ENCODE results near the gene MGMT. TPM values are rescaled to one million over a fixed set of nuclear protein-coding genes. Genes with fewer than 3 reads are reported as not detected.

The MGMT gene
- polyA plus RNA-seq, 2 donors: 8.6 to 13.0 TPM

DNA sequence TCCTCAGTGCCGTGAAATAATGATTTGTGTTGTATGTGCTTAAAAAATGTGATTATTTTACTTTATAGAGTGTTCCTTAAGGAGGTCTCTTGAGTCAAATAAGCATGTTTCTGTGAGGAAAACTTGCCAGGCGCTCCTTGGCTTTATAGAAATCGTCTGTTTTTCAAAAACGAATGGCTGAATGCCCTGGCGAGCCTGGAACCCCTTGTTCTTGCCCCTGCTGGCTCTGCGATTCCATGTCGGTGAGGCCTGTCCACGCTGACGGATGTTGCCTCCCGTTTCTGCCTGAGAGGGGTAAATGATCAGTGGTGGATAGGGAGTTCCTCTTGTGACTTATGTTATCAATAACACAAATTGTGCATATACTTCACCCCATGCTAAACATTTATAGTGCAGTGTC lies 75.5 kb downstream of the MGMT start:
- Histone ChIP-seq H3K27ac (ENCODE audit: low read depth in 2 of 2, low read length in 1 of 2) (no peak overlapping the region), H3K9me3 (ENCODE audit: control insufficient read depth in 2 of 2, insufficient read depth in 1 of 2, low read depth in 1 of 2, low read length in 1 of 2) (no peaks in the 10 kb centered on the region), H3K36me3 (ENCODE audit: control insufficient read depth in 2 of 2, insufficient read depth in 2 of 2, low read length in 1 of 2) (no peaks in the 10 kb centered on the region), H3K4me3 (ENCODE audit: low read depth in 1 of 2, low read length in 2 of 2) (no peak overlapping the region), H3K27me3 (ENCODE audit: control insufficient read depth in 1 of 2, insufficient read depth in 2 of 2, low read length in 2 of 2) (no peaks in the 10 kb centered on the region), H3K4me1 (ENCODE audit: control insufficient read depth in 2 of 2, insufficient read depth in 2 of 2, low read length in 1 of 2) (peaks cover 0 to 3% of the 10 kb centered on the region in 2 donors)
- 93 to 96% methylated on average over 10 of the region's 10 CpGs for WGBS, 2 donors

DNA sequence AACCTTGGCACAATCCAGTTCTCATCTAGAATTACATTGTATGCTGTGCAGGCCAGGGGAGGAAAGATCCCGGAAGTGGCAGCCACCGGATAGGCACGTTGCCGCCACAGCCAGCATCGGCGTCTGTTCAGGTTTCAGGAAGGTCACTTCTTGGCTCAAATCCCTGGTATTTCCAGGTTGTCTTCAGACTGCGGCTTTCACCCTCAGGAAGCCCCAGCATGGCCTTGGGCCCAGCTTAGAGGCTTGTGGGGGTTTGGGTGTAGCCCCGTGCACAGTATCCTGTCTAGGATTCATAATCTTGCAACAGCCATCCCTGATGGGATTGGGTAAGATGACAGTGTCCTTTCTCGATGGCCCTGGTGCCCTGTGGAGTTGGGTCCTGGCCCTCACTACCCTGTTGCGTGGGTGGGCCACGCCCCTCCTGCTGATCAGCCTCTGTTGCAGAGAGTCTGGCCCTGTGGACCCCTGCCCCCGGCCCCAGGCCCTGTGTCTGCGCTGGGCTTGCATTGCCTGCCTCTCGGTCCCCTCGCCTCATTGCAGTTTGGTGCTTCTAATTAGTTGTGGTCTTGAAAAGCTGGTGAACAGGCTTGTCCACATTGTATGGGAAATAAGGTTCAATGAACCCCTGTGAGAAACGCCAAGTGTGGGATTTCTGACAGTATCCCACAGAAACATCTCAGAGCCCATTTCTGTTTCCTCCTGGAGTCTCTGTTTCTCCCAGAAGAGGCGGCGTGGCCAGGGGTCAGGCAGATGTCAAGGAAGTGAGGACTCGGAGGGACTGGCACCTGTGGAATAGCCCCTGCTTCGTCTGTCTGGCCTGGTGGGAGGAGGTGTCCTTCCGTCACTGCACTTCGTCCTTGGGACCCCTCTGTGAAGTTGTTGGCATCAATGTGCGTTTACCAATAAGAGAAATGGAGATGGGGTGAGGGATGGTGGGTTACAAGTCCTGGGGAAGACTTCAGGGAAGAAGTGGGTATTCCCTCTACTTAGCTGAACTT lies 77.5 kb downstream of the MGMT start:
- H3K27ac ChIP-seq (ENCODE audit: low read depth in 2 of 2, low read length in 1 of 2): no peak overlapping the region
- no peaks in the 10 kb centered on the region for H3K27me3 ChIP-seq (ENCODE audit: control insufficient read depth in 1 of 2, insufficient read depth in 2 of 2, low read length in 2 of 2)
- H3K9me3 ChIP-seq (ENCODE audit: control insufficient read depth in 2 of 2, insufficient read depth in 1 of 2, low read depth in 1 of 2, low read length in 1 of 2): no peaks in the 10 kb centered on the region
- H3K4me1 ChIP-seq (ENCODE audit: control insufficient read depth in 2 of 2, insufficient read depth in 2 of 2, low read length in 1 of 2): peaks cover 2 to 3% of the 10 kb centered on the region in 2 donors
- no peaks in the 10 kb centered on the region for H3K36me3 ChIP-seq (ENCODE audit: control insufficient read depth in 2 of 2, insufficient read depth in 2 of 2, low read length in 1 of 2)
- H3K4me3 ChIP-seq (ENCODE audit: low read depth in 1 of 2, low read length in 2 of 2): no peak overlapping the region
- WGBS, 2 donors: 90 to 92% methylated on average over 23 of the region's 23 CpGs

DNA sequence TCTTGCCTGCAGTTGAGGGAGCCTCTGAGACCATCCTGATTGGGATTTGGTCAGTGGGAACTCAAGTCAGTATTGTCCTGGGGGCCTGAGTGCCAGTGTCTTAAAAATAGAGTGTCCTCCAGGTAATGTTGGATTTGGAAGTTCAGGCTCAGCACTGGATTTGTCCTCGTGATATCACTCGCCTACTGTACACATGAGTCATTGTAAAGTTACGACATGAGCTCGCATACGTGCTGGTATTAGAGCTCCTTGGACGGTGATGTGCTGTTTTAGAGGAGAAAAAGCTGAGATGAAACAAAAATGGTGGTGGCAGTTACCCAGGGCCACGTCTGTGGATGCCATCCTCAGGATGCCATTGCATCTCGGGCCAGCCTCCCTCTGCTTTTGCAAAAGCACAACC lies 78.2 kb downstream of the MGMT start:
- Histone ChIP-seq H3K4me3 (ENCODE audit: low read depth in 1 of 2, low read length in 2 of 2) (no peak overlapping the region), H3K27me3 (ENCODE audit: control insufficient read depth in 1 of 2, insufficient read depth in 2 of 2, low read length in 2 of 2) (no peaks in the 10 kb centered on the region), H3K9me3 (ENCODE audit: control insufficient read depth in 2 of 2, insufficient read depth in 1 of 2, low read depth in 1 of 2, low read length in 1 of 2) (no peaks in the 10 kb centered on the region), H3K36me3 (ENCODE audit: control insufficient read depth in 2 of 2, insufficient read depth in 2 of 2, low read length in 1 of 2) (no peaks in the 10 kb centered on the region), H3K4me1 (ENCODE audit: control insufficient read depth in 2 of 2, insufficient read depth in 2 of 2, low read length in 1 of 2) (peaks cover 2 to 3% of the 10 kb centered on the region in 2 donors), H3K27ac (ENCODE audit: low read depth in 2 of 2, low read length in 1 of 2) (no peak overlapping the region)
- 89% methylated on average over 8 of the region's 8 CpGs for WGBS, 2 donors

DNA sequence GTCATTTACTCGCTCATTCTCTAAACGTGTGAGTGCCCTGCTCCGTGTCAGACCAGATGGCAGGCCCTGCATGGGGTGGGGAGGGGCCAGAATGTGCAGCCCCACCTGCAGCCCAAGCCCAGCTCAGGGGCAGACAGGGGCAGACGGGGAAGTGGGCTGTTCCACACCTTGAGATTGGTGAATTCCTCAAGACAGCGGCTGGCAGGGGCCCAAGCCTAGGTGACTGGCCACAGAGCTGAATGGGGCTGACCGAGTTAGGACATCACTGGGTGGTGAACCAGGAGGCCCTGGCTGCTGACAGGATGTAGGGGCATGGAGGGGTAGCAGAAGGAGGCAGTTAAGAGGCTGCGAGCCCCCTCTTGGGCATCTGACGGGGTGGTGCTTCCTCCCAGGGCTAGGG lies 79.1 kb downstream of the MGMT start:
- Histone ChIP-seq H3K4me3 (ENCODE audit: low read depth in 1 of 2, low read length in 2 of 2) (no peak overlapping the region), H3K27ac (ENCODE audit: low read depth in 2 of 2, low read length in 1 of 2) (no peak overlapping the region), H3K9me3 (ENCODE audit: control insufficient read depth in 2 of 2, insufficient read depth in 1 of 2, low read depth in 1 of 2, low read length in 1 of 2) (no peaks in the 10 kb centered on the region), H3K27me3 (ENCODE audit: control insufficient read depth in 1 of 2, insufficient read depth in 2 of 2, low read length in 2 of 2) (no peaks in the 10 kb centered on the region), H3K36me3 (ENCODE audit: control insufficient read depth in 2 of 2, insufficient read depth in 2 of 2, low read length in 1 of 2) (no peaks in the 10 kb centered on the region), H3K4me1 (ENCODE audit: control insufficient read depth in 2 of 2, insufficient read depth in 2 of 2, low read length in 1 of 2) (peaks cover 2 to 3% of the 10 kb centered on the region in 2 donors)
- 86 to 91% methylated on average over 8 of the region's 8 CpGs for WGBS, 2 donors

DNA sequence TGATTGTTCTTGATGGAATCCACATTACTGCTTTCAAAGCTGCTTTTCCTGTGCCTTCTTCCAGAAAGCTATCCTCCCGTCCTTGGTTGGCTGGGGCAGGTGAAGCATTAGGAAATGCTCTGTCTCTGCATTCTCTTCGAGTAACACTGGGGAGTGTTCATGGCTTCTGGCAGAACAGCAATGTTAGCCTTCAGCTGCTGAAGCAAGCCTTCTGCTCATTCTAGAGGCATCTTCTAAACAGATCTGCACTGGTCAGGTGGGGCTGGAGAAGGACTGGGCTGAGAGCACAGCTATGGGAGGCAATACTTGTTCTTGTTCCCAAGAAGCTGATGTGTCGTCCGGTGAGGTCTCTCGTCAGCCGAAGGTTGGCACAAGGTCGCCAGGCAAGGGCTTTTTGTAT lies 80.6 kb downstream of the MGMT start:
- Histone ChIP-seq H3K27me3 (ENCODE audit: control insufficient read depth in 1 of 2, insufficient read depth in 2 of 2, low read length in 2 of 2) (no peaks in the 10 kb centered on the region), H3K27ac (ENCODE audit: low read depth in 2 of 2, low read length in 1 of 2) (no peak overlapping the region), H3K9me3 (ENCODE audit: control insufficient read depth in 2 of 2, insufficient read depth in 1 of 2, low read depth in 1 of 2, low read length in 1 of 2) (no peaks in the 10 kb centered on the region), H3K4me1 (ENCODE audit: control insufficient read depth in 2 of 2, insufficient read depth in 2 of 2, low read length in 1 of 2) (peaks cover 2 to 3% of the 10 kb centered on the region in 2 donors), H3K36me3 (ENCODE audit: control insufficient read depth in 2 of 2, insufficient read depth in 2 of 2, low read length in 1 of 2) (no peaks in the 10 kb centered on the region), H3K4me3 (ENCODE audit: low read depth in 1 of 2, low read length in 2 of 2) (no peak overlapping the region)
- WGBS, 2 donors: 72 to 82% methylated on average over 7 of the region's 7 CpGs

DNA sequence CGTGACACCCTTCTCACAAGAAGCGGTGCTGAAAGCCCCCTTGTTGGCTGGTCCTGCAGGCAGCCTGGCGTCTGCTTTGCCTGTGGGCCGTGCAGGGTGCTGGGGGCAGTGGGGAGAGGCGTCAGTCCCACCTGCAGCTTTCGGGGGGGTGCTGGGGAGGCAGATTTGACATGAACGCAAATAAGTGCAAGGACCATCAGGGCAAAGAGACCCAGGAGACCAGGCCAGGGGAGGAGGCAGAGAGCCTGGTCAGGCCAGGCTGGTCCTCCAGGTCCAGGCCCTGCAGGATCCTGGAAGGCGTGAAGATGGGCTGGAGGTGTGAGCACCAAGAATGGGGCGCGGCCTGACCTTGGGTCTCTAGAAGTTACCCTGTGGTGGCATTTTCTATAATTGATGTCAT lies 81.6 kb downstream of the MGMT start:
- Histone ChIP-seq H3K4me1 (ENCODE audit: control insufficient read depth in 2 of 2, insufficient read depth in 2 of 2, low read length in 1 of 2) (peaks cover 2 to 3% of the 10 kb centered on the region in 2 donors), H3K4me3 (ENCODE audit: low read depth in 1 of 2, low read length in 2 of 2) (no peak overlapping the region), H3K36me3 (ENCODE audit: control insufficient read depth in 2 of 2, insufficient read depth in 2 of 2, low read length in 1 of 2) (no peaks in the 10 kb centered on the region), H3K27me3 (ENCODE audit: control insufficient read depth in 1 of 2, insufficient read depth in 2 of 2, low read length in 2 of 2) (no peaks in the 10 kb centered on the region), H3K9me3 (ENCODE audit: control insufficient read depth in 2 of 2, insufficient read depth in 1 of 2, low read depth in 1 of 2, low read length in 1 of 2) (no peaks in the 10 kb centered on the region), H3K27ac (ENCODE audit: low read depth in 2 of 2, low read length in 1 of 2) (no peak overlapping the region)
- 88 to 95% methylated on average over 10 of the region's 10 CpGs for WGBS, 2 donors

DNA sequence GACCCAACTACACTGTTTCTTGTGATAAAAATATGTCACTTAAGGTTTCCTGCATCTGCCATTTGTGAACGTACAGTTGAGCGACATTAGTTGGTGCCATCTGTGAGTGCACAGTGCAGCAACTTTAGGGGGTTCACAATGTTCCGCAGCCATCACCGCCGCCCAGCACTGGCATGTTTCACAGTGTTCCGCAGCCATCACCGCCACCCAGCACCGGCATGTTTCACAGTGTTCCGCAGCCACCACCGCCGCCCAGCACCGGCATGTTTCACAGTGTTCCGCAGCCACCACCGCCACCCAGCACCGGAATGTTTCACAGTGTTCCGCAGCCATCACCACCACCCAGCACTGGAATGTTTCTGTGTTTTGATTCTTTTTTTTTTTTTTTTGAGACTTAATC lies 83.0 kb downstream of the MGMT start:
- peaks cover 0 to 2% of the 10 kb centered on the region in 2 donors for H3K36me3 ChIP-seq (ENCODE audit: control insufficient read depth in 2 of 2, insufficient read depth in 2 of 2, low read length in 1 of 2)
- H3K4me1 ChIP-seq (ENCODE audit: control insufficient read depth in 2 of 2, insufficient read depth in 2 of 2, low read length in 1 of 2): peaks cover 0 to 2% of the 10 kb centered on the region in 2 donors
- no peaks in the 10 kb centered on the region for H3K27me3 ChIP-seq (ENCODE audit: control insufficient read depth in 1 of 2, insufficient read depth in 2 of 2, low read length in 2 of 2)
- H3K27ac ChIP-seq (ENCODE audit: low read depth in 2 of 2, low read length in 1 of 2): no peak overlapping the region
- H3K9me3 ChIP-seq (ENCODE audit: control insufficient read depth in 2 of 2, insufficient read depth in 1 of 2, low read depth in 1 of 2, low read length in 1 of 2): no peaks in the 10 kb centered on the region
- H3K4me3 ChIP-seq (ENCODE audit: low read depth in 1 of 2, low read length in 2 of 2): no peak overlapping the region
- WGBS, 2 donors: 98 to 99% methylated on average over 16 of the region's 16 CpGs

DNA sequence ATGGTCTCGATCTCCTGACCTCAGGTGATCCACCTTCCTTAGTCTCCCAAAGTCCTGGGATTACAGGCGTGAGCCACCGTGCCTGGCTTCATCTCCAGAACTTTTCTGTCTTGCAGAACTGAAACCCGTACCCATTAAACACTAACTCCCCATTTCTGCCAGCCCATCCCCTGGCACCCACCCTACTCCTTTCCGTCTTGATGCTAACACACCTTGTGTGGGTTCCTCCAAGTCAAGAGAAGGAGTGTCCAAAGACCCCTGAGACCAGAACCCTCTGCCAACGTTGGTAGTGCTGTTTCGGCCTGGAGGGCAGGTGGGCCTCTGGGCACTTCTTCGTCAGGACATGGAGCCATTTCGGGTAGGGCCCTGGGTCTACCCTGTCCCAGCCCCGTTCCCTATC lies 83.6 kb downstream of the MGMT start:
- 96% methylated on average over 10 of the region's 10 CpGs for WGBS, 2 donors
- H3K4me1 ChIP-seq (ENCODE audit: control insufficient read depth in 2 of 2, insufficient read depth in 2 of 2, low read length in 1 of 2): peaks cover 0 to 2% of the 10 kb centered on the region in 2 donors
- H3K27me3 ChIP-seq (ENCODE audit: control insufficient read depth in 1 of 2, insufficient read depth in 2 of 2, low read length in 2 of 2): no peaks in the 10 kb centered on the region
- H3K9me3 ChIP-seq (ENCODE audit: control insufficient read depth in 2 of 2, insufficient read depth in 1 of 2, low read depth in 1 of 2, low read length in 1 of 2): no peaks in the 10 kb centered on the region
- no peak overlapping the region for H3K27ac ChIP-seq (ENCODE audit: low read depth in 2 of 2, low read length in 1 of 2)
- H3K4me3 ChIP-seq (ENCODE audit: low read depth in 1 of 2, low read length in 2 of 2): no peak overlapping the region
- H3K36me3 ChIP-seq (ENCODE audit: control insufficient read depth in 2 of 2, insufficient read depth in 2 of 2, low read length in 1 of 2): peaks cover 0 to 2% of the 10 kb centered on the region in 2 donors

DNA sequence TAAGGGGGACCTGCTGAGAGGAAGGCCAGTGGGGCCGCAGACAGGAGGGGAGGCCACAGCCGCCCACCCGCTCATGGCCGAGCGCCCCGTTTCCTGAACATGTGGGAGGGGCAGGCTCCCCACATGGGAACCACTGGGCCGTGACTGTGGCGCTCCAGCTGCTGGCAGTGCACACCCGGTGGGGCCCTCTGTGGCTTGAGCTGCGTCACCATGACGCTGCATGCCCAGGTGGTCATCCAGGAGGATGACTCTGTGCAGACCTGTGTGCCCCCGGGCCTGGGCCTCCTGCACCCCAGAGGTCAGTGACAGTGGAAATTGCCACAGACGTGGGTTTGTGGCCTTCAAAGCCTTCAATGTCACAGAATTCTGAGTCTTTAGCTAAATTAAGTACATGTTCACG lies 85.1 kb downstream of the MGMT start:
- H3K27ac ChIP-seq (ENCODE audit: low read depth in 2 of 2, low read length in 1 of 2): no peak overlapping the region
- H3K27me3 ChIP-seq (ENCODE audit: control insufficient read depth in 1 of 2, insufficient read depth in 2 of 2, low read length in 2 of 2): no peaks in the 10 kb centered on the region
- no peak overlapping the region for H3K4me3 ChIP-seq (ENCODE audit: low read depth in 1 of 2, low read length in 2 of 2)
- 94 to 97% methylated on average over 14 of the region's 14 CpGs for WGBS, 2 donors
- peaks cover 0 to 2% of the 10 kb centered on the region in 2 donors for H3K36me3 ChIP-seq (ENCODE audit: control insufficient read depth in 2 of 2, insufficient read depth in 2 of 2, low read length in 1 of 2)
- H3K4me1 ChIP-seq (ENCODE audit: control insufficient read depth in 2 of 2, insufficient read depth in 2 of 2, low read length in 1 of 2): peaks cover 0 to 2% of the 10 kb centered on the region in 2 donors
- H3K9me3 ChIP-seq (ENCODE audit: control insufficient read depth in 2 of 2, insufficient read depth in 1 of 2, low read depth in 1 of 2, low read length in 1 of 2): peaks cover 0 to 2% of the 10 kb centered on the region in 2 donors

DNA sequence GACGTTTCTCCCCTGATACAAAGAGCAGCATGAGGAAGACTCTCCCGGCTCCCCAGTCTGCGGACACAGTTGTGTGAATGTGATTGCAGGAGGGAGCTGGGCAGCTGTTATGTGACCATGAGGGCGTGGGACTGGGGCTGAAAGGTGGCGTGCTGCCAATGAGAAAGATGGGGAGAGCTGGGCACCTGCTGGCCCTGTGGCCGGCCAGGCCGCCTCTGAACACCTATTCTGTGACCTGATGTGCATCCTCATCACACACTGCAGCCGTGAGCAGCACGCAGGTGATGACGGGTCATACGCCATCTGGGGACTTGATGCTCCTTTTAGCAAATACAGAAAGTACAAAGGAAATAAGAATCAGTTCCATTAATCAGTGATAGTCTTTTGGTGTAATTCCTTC lies 86.9 kb downstream of the MGMT start:
- Histone ChIP-seq H3K4me1 (ENCODE audit: control insufficient read depth in 2 of 2, insufficient read depth in 2 of 2, low read length in 1 of 2) (peaks cover 0 to 2% of the 10 kb centered on the region in 2 donors), H3K36me3 (ENCODE audit: control insufficient read depth in 2 of 2, insufficient read depth in 2 of 2, low read length in 1 of 2) (peaks cover 0 to 2% of the 10 kb centered on the region in 2 donors), H3K27me3 (ENCODE audit: control insufficient read depth in 1 of 2, insufficient read depth in 2 of 2, low read length in 2 of 2) (no peaks in the 10 kb centered on the region), H3K9me3 (ENCODE audit: control insufficient read depth in 2 of 2, insufficient read depth in 1 of 2, low read depth in 1 of 2, low read length in 1 of 2) (peaks cover 0 to 2% of the 10 kb centered on the region in 2 donors), H3K27ac (ENCODE audit: low read depth in 2 of 2, low read length in 1 of 2) (no peak overlapping the region), H3K4me3 (ENCODE audit: low read depth in 1 of 2, low read length in 2 of 2) (no peak overlapping the region)
- WGBS, 2 donors: 93 to 95% methylated on average over 11 of the region's 11 CpGs

All from esophagus (tissue), 2 donors.